Stimulated activated memory B cell treated with anti-CD40 and anti-IgM and Interleukin-4, amounts not matched to agents 10 μg/mL and 1 μg/mL and 100 μg/mL, for 72 hours (primary cell): ENCODE results near the gene SLC2A9.
A peak's percentile ranks its signal among the peaks of the same experiment; 100 is the strongest.

Experiments
- ATAC-seq: fragments of 150-1000 bp; cut with Tn5 transposase; 2 replicates; pipeline ENCODE4 v1.10.0; 2021
- H3K27ac Mint-ChIP-seq: one replicate; pipeline ENCODE4 v1.8.0; 2022; ENCODE audit warnings: mild to moderate bottlenecking, mixed read lengths
- H3K27me3 Mint-ChIP-seq: one replicate; pipeline ENCODE4 v1.8.0; 2022; ENCODE audit warnings: mixed read lengths
- H3K36me3 Mint-ChIP-seq: one replicate; pipeline ENCODE4 v1.8.0; 2022; ENCODE audit warnings: mixed read lengths
- H3K4me1 Mint-ChIP-seq: one replicate; pipeline ENCODE4 v1.8.0; 2022; ENCODE audit warnings: mixed read lengths
- H3K4me3 Mint-ChIP-seq: one replicate; pipeline ENCODE4 v1.8.0; 2022; ENCODE audit warnings: mild to moderate bottlenecking, moderate library complexity, mixed read lengths
- H3K9me3 Mint-ChIP-seq: one replicate; pipeline ENCODE4 v1.8.0; 2022; ENCODE audit warnings: mixed read lengths

SLC2A9 gene

DNA sequence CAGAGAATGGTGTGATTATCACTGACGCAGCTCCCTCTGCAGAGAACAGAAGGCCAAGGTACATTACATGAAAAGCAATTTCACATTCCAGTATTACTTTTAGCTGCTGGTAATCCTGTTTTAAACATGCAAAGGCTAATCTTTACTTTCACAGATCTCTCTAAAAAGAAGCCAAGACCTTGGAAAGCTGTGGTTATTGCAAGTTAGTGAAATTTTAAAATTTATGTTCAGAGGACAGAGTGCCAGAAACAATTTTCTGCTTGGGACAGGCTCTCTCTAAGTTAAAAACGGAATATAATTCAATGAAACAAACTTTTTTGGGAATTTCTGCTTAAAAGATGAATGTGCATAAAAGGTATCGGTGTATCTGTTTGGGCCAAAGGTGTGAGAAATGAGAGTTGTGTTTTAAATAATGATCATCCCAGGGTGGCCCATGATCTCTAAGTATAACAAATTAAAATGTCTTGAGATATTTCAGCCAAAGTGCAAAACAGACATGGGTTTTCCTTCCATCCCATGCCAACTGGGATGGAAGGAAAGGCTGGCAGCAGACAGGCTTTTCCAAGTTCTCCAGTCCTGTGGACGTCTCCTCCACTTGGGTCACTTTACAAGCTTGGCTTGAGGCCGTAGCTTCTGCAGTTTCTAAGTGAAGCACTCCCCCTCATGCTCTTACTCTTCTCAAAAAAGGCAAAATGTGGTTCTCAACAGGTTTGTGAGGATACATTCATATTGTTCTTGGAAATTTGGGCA is 121.8 kb downstream of the SLC2A9 start:
- no peaks in the 10 kb centered on the region for H3K9me3 Mint-ChIP-seq
- ATAC-seq, result no peak
- H3K27ac Mint-ChIP-seq, result no peak overlapping the region

DNA sequence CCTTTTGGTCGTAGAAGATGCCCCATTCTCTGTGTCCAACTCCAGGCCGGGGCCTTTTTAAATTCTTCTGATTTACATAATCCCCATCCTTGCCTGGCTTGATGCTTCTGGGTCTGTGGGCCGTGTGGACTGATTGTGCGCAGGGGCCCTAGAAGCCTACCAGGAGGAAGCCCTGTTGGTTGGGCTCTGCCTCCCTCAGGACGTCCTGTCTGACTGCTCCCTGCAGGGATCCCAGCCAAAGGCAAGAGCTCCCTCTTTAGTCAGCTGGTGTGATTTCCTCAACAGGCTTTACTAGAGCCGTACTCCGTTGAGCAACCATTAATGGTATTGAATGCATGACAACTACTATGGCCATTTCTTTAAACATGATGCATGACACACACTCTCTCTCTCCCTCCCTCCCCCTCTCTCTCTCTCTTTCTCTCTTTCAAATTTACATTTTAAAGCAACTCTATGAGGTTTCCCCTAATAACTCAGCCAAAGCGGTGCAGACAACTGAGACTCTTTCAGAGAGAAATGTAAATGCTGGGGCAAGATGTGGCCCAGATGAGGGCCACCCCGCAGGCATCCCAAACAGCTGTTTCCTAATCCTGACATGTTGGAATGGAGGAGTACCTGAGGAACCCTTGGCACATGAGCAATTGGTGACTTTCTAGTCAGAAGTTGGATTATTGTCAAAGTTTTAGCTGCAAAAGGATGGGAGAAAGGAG is 122.5 kb downstream of the SLC2A9 start:
- no peak overlapping the region for H3K27ac Mint-ChIP-seq
- peaks cover 8% of the 10 kb centered on the region for H3K27me3 Mint-ChIP-seq
- no peak for ATAC-seq

More for the DNA sequence above, 121.8 kb downstream of the SLC2A9 start:
- no peaks in the 10 kb centered on the region for H3K4me1 Mint-ChIP-seq
- H3K4me3 Mint-ChIP-seq, result no peak overlapping the region
- no peaks in the 10 kb centered on the region for H3K36me3 Mint-ChIP-seq
- H3K27me3 Mint-ChIP-seq, result peaks cover 8% of the 10 kb centered on the region

DNA sequence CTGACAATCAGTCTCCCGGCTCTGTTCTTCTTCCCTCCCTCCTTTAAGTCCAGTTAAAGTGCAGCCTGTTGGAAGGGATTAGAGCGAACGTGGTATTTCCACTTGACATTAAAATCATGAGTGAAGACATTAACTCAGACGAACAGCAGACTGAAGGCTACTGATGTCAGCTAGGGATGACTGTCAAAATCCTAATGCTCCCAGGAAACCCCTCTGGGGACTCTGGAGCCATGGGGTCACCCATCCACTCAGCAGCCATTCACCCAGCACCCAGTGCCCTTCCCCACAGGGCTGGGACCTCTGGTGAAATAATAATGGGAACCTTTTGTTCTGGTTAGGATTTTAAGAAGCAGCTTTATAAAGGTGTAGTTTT is 126.0 kb downstream of the SLC2A9 start:
- H3K27me3 Mint-ChIP-seq, result peaks cover 7% of the 10 kb centered on the region
- no peaks in the 10 kb centered on the region for H3K9me3 Mint-ChIP-seq
- H3K4me3 Mint-ChIP-seq, result no peak overlapping the region

More for the DNA sequence above, 122.5 kb downstream of the SLC2A9 start:
- Mint-ChIP-seq H3K9me3 (no peaks in the 10 kb centered on the region), H3K4me3 (no peak overlapping the region), H3K36me3 (no peaks in the 10 kb centered on the region), H3K4me1 (no peaks in the 10 kb centered on the region)

DNA sequence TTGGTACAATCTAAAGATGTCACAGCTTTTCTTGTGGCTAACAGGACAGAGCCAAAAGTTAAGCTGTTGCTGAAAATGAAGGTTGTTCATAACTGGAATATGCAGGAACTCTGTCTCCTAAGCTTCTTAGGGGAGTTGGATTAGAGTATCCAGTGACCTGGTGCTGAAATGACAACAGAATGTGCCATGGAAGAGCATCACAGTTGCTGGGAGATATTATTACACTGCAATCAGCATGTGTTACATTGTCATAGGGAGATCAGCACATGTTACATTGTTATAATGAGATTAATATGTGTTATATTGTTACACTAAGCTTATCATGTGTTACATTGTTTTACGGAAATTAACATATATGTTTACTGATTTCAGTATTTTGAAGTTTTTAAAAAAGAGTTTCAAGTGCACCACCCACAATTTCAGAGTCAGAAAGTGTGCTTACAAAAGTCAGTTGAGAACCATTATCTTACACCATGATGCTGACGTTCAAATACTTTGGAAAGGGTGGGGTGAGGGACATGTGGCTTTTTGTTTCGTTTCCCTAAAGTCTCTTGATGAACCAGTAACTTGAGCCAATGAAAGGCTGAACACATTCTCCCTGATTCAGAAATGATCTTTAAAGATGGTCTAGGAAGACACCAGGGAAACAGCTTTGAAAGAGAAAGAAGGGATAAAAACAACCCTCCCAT is 126.5 kb downstream of the SLC2A9 start:
- Mint-ChIP-seq H3K27ac (no peak overlapping the region), H3K4me3 (no peak overlapping the region), H3K4me1 (no peaks in the 10 kb centered on the region), H3K9me3 (no peaks in the 10 kb centered on the region), H3K27me3 (peaks cover 2% of the 10 kb centered on the region), H3K36me3 (no peaks in the 10 kb centered on the region)
- ATAC-seq, result no peak

More for the DNA sequence above, 126.0 kb downstream of the SLC2A9 start:
- peak; percentile 31 for ATAC-seq
- no peaks in the 10 kb centered on the region for H3K36me3 Mint-ChIP-seq
- no peak overlapping the region for H3K27ac Mint-ChIP-seq
- no peaks in the 10 kb centered on the region for H3K4me1 Mint-ChIP-seq

DNA sequence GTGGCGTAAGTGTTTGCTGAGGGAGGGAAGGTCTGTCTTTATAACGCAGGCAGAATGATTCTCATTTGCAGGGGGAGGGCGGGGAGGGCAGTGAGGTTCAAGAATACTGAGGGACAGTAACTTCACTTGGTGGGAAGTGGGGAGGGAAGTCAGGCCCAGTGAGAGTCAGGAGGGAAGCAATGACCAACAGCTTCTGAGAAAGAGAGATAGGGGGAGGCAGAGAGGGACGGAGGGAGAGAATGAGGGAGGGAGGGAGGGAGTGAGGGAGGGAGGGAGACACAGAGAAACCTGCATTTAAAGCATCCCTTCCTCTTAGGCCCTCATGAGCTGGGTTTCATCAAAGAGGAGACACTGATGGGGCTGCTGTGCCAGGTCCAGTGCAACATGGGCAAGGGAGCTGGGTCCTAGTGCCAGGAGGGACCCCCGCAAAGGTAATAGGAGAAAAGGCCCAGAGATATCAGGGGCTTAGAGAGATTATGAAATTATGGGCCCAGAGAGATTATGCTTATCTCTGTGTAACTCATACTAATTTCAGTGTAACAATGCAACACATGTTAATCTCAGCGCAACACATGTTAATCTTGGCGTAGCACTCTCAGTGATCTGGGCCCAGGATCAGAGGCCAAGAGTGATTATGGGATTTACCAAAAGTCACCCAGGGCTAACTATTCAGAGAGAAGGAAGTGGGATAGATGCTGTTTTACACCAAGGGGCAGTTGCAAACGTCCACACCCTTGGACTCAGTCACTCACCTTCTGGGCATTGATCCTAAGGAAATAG is 127.8 kb downstream of the SLC2A9 start:
- Mint-ChIP-seq H3K4me1 (no peaks in the 10 kb centered on the region), H3K4me3 (no peak overlapping the region), H3K27me3 (peaks cover 8% of the 10 kb centered on the region), H3K36me3 (no peaks in the 10 kb centered on the region), H3K27ac (no peak overlapping the region), H3K9me3 (no peaks in the 10 kb centered on the region)
- ATAC-seq, result no peak

DNA sequence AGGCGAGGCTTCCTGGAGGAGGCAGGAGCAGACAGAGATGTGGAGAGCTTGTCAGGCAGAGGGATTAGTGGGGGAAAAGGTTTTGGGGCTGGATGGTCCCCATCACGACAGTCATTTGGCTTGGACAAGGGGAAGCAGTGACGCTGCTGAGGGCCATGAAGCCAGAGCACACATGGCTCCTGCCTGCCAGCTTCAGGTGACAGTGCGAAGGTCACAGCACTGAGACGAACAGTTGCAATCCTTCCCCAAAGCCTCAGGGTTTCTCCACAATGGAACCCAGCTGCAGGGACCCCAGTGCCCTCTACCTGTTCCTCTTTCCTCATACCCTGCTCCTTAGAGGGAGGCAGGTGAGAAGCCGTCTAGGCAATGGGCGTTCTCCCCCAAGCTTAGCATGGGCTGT is 129.6 kb downstream of the SLC2A9 start:
- H3K4me3 Mint-ChIP-seq, result no peak overlapping the region
- H3K36me3 Mint-ChIP-seq, result no peaks in the 10 kb centered on the region
- H3K4me1 Mint-ChIP-seq, result no peaks in the 10 kb centered on the region
- no peak overlapping the region for H3K27ac Mint-ChIP-seq
- H3K27me3 Mint-ChIP-seq, result peaks cover 13% of the 10 kb centered on the region
- no peak for ATAC-seq
- no peaks in the 10 kb centered on the region for H3K9me3 Mint-ChIP-seq

DNA sequence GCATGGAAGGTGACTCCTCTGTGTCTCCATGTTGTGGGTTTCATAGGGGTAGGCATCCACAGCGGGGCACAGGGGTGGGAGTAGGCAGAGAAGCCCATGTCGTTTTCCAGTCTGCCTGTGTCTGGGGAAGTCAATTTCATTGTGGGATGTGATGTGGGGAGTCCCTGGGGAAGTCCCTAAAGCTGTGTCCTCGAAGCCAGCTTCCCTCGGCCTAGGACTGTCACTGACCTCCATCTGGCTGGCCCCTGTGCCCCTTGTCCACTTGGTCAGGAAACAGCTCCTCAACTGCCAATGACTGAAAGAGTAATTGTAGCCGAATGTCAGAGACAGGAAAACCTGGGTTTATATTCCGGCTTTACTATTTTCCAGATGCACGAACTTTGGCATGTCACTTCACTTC is 130.2 kb downstream of the SLC2A9 start:
- H3K9me3 Mint-ChIP-seq, result no peaks in the 10 kb centered on the region
- no peak for ATAC-seq
- no peak overlapping the region for H3K27ac Mint-ChIP-seq
- H3K4me1 Mint-ChIP-seq, result no peaks in the 10 kb centered on the region
- peaks cover 13% of the 10 kb centered on the region for H3K27me3 Mint-ChIP-seq
- H3K4me3 Mint-ChIP-seq, result no peak overlapping the region
- H3K36me3 Mint-ChIP-seq, result no peaks in the 10 kb centered on the region

DNA sequence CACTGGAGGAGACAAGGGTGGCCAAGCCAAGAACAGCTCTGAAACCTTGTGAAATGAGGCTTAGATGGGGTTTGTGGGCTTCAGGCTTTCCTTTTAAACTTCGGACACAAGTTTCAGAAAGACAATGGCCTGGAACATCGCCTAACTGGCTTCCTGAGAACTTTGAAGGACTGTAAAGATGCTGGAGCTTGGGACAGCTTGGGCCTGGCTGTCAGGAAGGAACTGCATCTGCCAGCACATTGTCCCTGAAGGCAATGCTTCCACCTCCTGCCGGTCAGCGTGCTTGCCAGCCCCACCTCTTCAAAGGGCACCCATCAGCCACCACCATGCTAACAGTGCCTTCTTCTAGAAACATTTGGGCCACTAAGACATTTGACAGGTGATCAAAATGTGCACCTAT is 132.0 kb downstream of the SLC2A9 start:
- Mint-ChIP-seq H3K36me3 (no peaks in the 10 kb centered on the region), H3K27ac (no peak overlapping the region), H3K4me1 (no peaks in the 10 kb centered on the region), H3K27me3 (peaks cover 13% of the 10 kb centered on the region), H3K9me3 (no peaks in the 10 kb centered on the region), H3K4me3 (no peak overlapping the region)
- no peak for ATAC-seq

DNA sequence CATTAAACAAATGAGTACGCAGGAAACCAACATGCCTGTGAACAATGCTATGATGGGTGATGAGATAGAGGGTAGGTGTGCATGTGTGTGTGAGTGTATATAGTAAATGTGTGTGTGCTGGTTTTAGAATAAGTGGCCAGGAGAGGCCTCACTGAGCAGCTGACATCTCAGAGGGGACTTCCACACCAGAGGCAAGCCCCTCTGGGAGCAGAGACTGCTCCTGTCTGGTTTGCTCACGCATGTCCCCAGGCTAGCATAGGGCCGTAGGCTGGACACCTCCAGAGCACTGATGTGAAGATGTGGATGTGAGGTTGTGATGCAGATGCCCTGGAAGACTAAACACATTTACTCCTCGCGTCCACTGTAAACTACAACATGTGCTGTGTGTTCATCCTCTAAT is 135.3 kb downstream of the SLC2A9 start:
- Mint-ChIP-seq H3K27me3 (peaks cover 13% of the 10 kb centered on the region), H3K27ac (no peak overlapping the region), H3K36me3 (no peaks in the 10 kb centered on the region), H3K4me3 (no peak overlapping the region), H3K4me1 (no peaks in the 10 kb centered on the region), H3K9me3 (no peaks in the 10 kb centered on the region)
- peak; percentile 10 for ATAC-seq

DNA sequence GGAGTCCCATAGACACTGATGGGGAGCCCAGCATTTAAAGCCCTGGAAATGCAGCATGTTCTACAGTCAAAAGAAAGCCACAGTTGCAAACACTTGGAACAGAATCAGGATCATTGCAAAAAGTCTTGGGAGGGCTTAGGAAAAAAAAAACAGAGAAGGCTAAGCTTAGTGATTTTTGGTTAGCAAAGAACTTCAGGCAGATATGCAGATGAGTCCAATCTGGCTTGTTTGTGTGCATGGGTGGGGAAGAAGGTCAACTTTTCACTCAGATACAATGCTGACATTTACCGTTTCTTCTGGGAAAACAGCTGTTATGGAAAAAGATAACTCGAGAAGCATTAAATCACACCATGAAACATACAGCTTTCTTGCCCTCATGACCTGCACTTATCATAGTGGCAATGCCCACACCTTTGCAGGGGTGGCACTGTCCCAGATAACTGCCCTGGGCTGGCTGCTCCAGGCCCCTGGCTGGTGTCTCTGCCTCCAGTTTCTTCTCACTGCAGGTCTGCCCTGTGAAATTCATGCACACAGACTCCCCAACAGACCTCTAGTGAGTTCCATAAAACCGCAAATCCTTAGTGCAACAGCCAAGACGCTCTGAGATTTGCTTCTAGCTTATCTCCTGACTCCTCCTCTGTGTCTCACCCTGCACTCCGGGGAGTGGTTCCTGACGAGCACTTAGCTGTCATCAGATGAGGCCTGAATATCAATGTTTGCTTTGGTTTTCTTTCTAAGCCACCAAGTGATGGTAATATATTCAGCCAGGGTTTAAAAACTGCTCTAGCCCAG is 140.7 kb downstream of the SLC2A9 start:
- Mint-ChIP-seq H3K36me3 (no peaks in the 10 kb centered on the region), H3K4me1 (no peaks in the 10 kb centered on the region), H3K9me3 (no peaks in the 10 kb centered on the region)

DNA sequence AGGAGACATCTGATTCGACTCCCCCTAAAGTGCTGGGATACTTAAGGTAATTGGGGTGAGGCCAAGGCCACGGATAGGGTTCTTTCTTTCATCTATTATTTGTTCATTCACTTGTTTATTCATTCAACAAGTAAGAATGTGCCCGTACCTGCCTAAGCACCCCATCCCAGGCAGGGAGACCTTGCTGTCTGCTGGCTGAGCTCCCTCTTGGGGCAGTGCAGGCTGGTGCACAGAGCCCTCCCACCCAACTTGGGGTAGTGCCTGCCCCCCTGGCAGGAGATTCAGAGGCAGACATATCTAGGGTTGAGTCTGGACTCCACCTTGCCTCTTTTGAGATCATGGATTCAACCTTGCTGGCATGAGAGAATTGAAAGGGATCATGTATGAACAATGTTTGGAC is 144.2 kb downstream of the SLC2A9 start:
- ATAC-seq, result no peak
- Mint-ChIP-seq H3K4me1 (no peaks in the 10 kb centered on the region), H3K27me3 (no peaks in the 10 kb centered on the region), H3K9me3 (peaks cover 4% of the 10 kb centered on the region), H3K36me3 (no peaks in the 10 kb centered on the region), H3K27ac (no peak overlapping the region), H3K4me3 (no peak overlapping the region)

More for the DNA sequence above, 140.7 kb downstream of the SLC2A9 start:
- no peak overlapping the region for H3K4me3 Mint-ChIP-seq
- ATAC-seq, result no peak
- H3K27ac Mint-ChIP-seq, result no peak overlapping the region
- H3K27me3 Mint-ChIP-seq, result no peaks in the 10 kb centered on the region

DNA sequence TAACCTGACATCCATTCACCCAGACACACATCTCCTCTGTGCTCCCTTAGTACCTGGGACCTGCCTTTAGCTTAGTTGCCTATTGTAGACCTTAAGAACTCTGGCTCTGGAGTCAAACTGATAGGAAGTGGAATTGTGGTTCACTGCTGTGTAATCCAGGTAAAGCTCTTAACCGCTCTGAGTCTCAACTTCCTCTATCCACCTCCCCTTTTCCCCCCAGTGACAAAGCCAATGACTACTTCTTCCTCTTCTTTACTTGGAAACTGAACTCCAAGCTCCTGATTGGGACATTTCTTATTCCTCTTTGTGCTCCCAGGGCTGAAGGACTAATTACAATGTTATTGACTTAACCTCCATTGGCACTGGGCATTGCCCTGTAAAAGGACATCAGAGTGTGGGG is 145.8 kb downstream of the SLC2A9 start:
- ATAC-seq, result no peak
- Mint-ChIP-seq H3K27ac (no peak overlapping the region), H3K4me3 (no peak overlapping the region)

DNA sequence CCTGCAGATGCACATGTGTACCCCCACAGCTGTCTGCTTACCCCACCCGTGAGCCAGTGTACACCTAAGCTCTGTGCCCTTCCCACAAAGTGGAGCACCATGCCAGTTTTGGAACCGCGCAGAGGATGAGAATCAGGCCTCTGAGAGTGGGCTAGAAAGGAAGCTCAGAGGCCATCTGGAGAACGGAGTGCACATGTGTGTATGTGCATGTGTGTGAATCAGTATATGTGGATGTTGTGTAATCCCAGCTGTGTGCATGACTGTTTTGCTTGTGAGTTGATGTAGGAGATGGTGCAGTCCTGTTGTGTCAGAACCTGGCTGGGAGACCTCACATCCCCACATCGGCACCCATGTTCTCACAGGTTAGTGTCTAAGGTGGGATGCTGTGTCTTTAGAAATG is 146.9 kb downstream of the SLC2A9 start:
- peaks cover 7% of the 10 kb centered on the region for H3K9me3 Mint-ChIP-seq
- H3K4me1 Mint-ChIP-seq, result no peaks in the 10 kb centered on the region
- H3K4me3 Mint-ChIP-seq, result no peak overlapping the region
- no peaks in the 10 kb centered on the region for H3K36me3 Mint-ChIP-seq
- no peak for ATAC-seq
- H3K27me3 Mint-ChIP-seq, result no peaks in the 10 kb centered on the region
- no peak overlapping the region for H3K27ac Mint-ChIP-seq

More for the DNA sequence above, 145.8 kb downstream of the SLC2A9 start:
- no peaks in the 10 kb centered on the region for H3K27me3 Mint-ChIP-seq
- no peaks in the 10 kb centered on the region for H3K36me3 Mint-ChIP-seq
- peaks cover 4% of the 10 kb centered on the region for H3K9me3 Mint-ChIP-seq
- H3K4me1 Mint-ChIP-seq, result no peaks in the 10 kb centered on the region

DNA sequence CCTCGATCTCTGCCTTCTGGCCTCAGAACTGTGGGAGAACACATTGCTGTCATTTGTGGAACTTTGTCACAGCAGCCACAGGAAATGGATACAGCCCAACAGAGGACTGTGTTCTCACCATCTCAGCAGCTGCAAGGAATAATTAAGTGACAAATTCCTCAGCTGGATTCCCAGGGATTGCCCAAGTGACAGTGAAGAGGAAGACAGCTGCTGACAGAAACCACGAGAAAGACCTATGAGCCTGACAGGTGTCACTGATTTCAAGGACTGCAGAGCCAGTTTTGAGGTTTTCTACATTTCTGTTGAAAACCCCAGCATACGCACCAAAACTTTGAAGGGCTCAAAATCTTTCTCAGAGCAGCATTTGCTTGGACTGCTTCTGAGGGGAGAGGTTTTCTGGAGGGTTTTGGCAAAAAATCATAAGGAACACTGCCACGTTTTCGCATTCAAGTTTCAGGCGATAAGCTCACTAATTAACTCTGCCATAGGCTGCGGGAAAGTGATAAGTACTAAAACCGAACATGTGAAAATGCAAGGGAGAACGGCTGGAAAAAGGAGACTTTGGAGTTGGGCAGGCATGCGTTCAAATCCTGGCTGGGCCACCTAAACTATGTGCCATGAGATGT is 151.0 kb downstream of the SLC2A9 start:
- Mint-ChIP-seq H3K27me3 (no peaks in the 10 kb centered on the region), H3K9me3 (peaks cover 7% of the 10 kb centered on the region), H3K27ac (no peak overlapping the region), H3K4me1 (no peaks in the 10 kb centered on the region), H3K4me3 (no peak overlapping the region), H3K36me3 (no peaks in the 10 kb centered on the region)
- ATAC-seq, result no peak
